ENCODE data around the gene PPFIA2.

PPFIA2 gene

GRCh38 chr12:81617915-81618314, 141.2 kb downstream of the PPFIA2 start:
- TF ChIP-seq SIN3A (IDR thresholded peaks at IDR 0.05; ENCODE audit: borderline replicate concordance, insufficient read depth, low read length) (no peak), FOXP2 (optimal IDR thresholded peaks at IDR 0.05; ENCODE audit: borderline replicate concordance, extremely low read depth, extremely low read length, insufficient read depth) (no peak), POLR2AphosphoS5 (IDR thresholded peaks at IDR 0.05; ENCODE audit: low read depth, low read length) (no peak), REST (IDR thresholded peaks at IDR 0.05; ENCODE audit: insufficient read depth in 1 of 2, low read depth in 2 of 2, low read length in 2 of 2) (no peak), TAF1 (IDR thresholded peaks at IDR 0.05; ENCODE audit: borderline replicate concordance, insufficient read depth, low read length) (no peak)

GRCh38 chr12:81615026-81615588, 144.0 kb downstream of the PPFIA2 start:
- TF ChIP-seq SIN3A (IDR thresholded peaks at IDR 0.05; ENCODE audit: borderline replicate concordance, insufficient read depth, low read length) (no peak), REST (IDR thresholded peaks at IDR 0.05; ENCODE audit: insufficient read depth in 1 of 2, low read depth in 2 of 2, low read length in 2 of 2) (no peak), FOXP2 (optimal IDR thresholded peaks at IDR 0.05; ENCODE audit: borderline replicate concordance, extremely low read depth, extremely low read length, insufficient read depth) (no peak), POLR2AphosphoS5 (IDR thresholded peaks at IDR 0.05; ENCODE audit: low read depth, low read length) (no peak), TAF1 (IDR thresholded peaks at IDR 0.05; ENCODE audit: borderline replicate concordance, insufficient read depth, low read length) (no peak)

GRCh38 chr12:81610955-81611889, 147.9 kb downstream of the PPFIA2 start:
- no peak for TF ChIP-seq REST (IDR thresholded peaks at IDR 0.05; ENCODE audit: insufficient read depth in 1 of 2, low read depth in 2 of 2, low read length in 2 of 2)
- TF ChIP-seq SIN3A (IDR thresholded peaks at IDR 0.05; ENCODE audit: borderline replicate concordance, insufficient read depth, low read length): no peak
- TF ChIP-seq TAF1 (IDR thresholded peaks at IDR 0.05; ENCODE audit: borderline replicate concordance, insufficient read depth, low read length): no peak
- no peak for TF ChIP-seq POLR2AphosphoS5 (IDR thresholded peaks at IDR 0.05; ENCODE audit: low read depth, low read length)
- TF ChIP-seq FOXP2 (optimal IDR thresholded peaks at IDR 0.05; ENCODE audit: borderline replicate concordance, extremely low read depth, extremely low read length, insufficient read depth): no peak

GRCh38 chr12:81597928-81598604, 161.1 kb downstream of the PPFIA2 start:
- TF ChIP-seq SIN3A (IDR thresholded peaks at IDR 0.05; ENCODE audit: borderline replicate concordance, insufficient read depth, low read length) (no peak), FOXP2 (optimal IDR thresholded peaks at IDR 0.05; ENCODE audit: borderline replicate concordance, extremely low read depth, extremely low read length, insufficient read depth) (no peak), POLR2AphosphoS5 (IDR thresholded peaks at IDR 0.05; ENCODE audit: low read depth, low read length) (no peak), REST (IDR thresholded peaks at IDR 0.05; ENCODE audit: insufficient read depth in 1 of 2, low read depth in 2 of 2, low read length in 2 of 2) (no peak), TAF1 (IDR thresholded peaks at IDR 0.05; ENCODE audit: borderline replicate concordance, insufficient read depth, low read length) (no peak)
